SK-N-MC (cell line): ENCODE results near the gene MTRFR.

Experiments
- DNase-seq: peaks from one replicate; pipeline ENCODE4 v3.0.0-alpha.2; 2011; ENCODE audit warnings: low read depth, low spot score
- H3K27ac ChIP-seq: fragments of 200-600 bp; sonication (generic); 2 replicates; pipeline ENCODE4 v1.5.1; 2016; ENCODE audit warnings: mixed run types
- H3K36me3 ChIP-seq: fragments of 200-600 bp; sonication (generic); 2 replicates; pipeline ENCODE4 v1.6.1; 2017; ENCODE audit warnings: antibody characterized with exemption, low read length, mixed read lengths; ENCODE audit not compliant: insufficient read depth
- H3K4me3 ChIP-seq: fragments of 200-600 bp; sonication (generic); 2 replicates; pipeline ENCODE4 v1.5.1; 2016
- H3K9ac ChIP-seq: fragments of 200-600 bp; sonication (generic); 2 replicates; pipeline ENCODE4 v1.8.0; 2017; ENCODE audit warnings: mixed run types, mixed read lengths; ENCODE audit not compliant: insufficient read length
- H3K9me3 ChIP-seq: fragments of 200-600 bp; sonication (generic); 2 replicates; pipeline ENCODE4 v1.6.1; 2017; ENCODE audit warnings: low read depth, mild to moderate bottlenecking, antibody characterized with exemption, low read length, moderate library complexity, mixed read lengths
- EZH2 ChIP-seq: fragments of 200-600 bp; sonication (generic); IDR thresholded peaks from one replicate; pipeline ENCODE4 v1.6.1; 2017; ENCODE audit warnings: antibody characterized with exemption
- FOXP2 ChIP-seq: optimal IDR thresholded peaks from 2 replicates; pipeline ENCODE3; 2011; ENCODE audit warnings: mild to moderate bottlenecking, moderate library complexity; ENCODE audit not compliant: insufficient read depth; ENCODE audit errors: extremely low read length, control extremely low read depth
- POLR2AphosphoS5 ChIP-seq: IDR thresholded peaks from 2 replicates; pipeline ENCODE4 v1.6.1; 2012; ENCODE audit warnings: mild to moderate bottlenecking, low read depth, low read length, borderline replicate concordance

MTRFR gene

GRCh38 chr12:123254853-123255446, 21.7 kb downstream of the MTRFR start:
- Histone ChIP-seq H3K9ac (no peak overlapping the region), H3K36me3 (peaks cover 52% of the 10 kb centered on the region), H3K9me3 (no peaks in the 10 kb centered on the region), H3K4me3 (no peak overlapping the region), H3K27ac (no peak overlapping the region)
- no peak for TF ChIP-seq POLR2AphosphoS5
- TF ChIP-seq FOXP2: no peak
- no peak for TF ChIP-seq EZH2
- DNase-seq: no peak

GRCh38 chr12:123258593-123258992, 25.4 kb downstream of the MTRFR start:
- no peak for DNase-seq
- no peaks in the 10 kb centered on the region for H3K9me3 ChIP-seq
- H3K4me3 ChIP-seq: no peak overlapping the region
- no peak overlapping the region for H3K27ac ChIP-seq
- peaks cover 71% of the 10 kb centered on the region for H3K36me3 ChIP-seq
- TF ChIP-seq EZH2 (no peak), FOXP2 (no peak), POLR2AphosphoS5 (no peak)
- no peak overlapping the region for H3K9ac ChIP-seq

- Histone ChIP-seq H3K4me3 (no peak overlapping the region), H3K27ac (no peak overlapping the region), H3K36me3 (peaks cover 58% of the 10 kb centered on the region), H3K9me3 (no peaks in the 10 kb centered on the region), H3K9ac (no peak overlapping the region)
- TF ChIP-seq FOXP2 (no peak), POLR2AphosphoS5 (no peak), EZH2 (no peak)
- DNase-seq: no peak
Measured at GRCh38 chr12:123260081-123260480, 26.8 kb downstream of the MTRFR start.

GRCh38 chr12:123261196-123261595, 28.0 kb downstream of the MTRFR start:
- H3K4me3 ChIP-seq: no peak overlapping the region
- no peak for TF ChIP-seq EZH2
- no peak for TF ChIP-seq POLR2AphosphoS5
- no peak for TF ChIP-seq FOXP2
- no peak overlapping the region for H3K9ac ChIP-seq
- peaks cover 50% of the 10 kb centered on the region for H3K36me3 ChIP-seq
- no peaks in the 10 kb centered on the region for H3K9me3 ChIP-seq
- DNase-seq: no peak
- H3K27ac ChIP-seq: no peak overlapping the region

GRCh38 chr12:123263196-123263817, 30.1 kb downstream of the MTRFR start:
- no peak overlapping the region for H3K27ac ChIP-seq
- H3K4me3 ChIP-seq: no peak overlapping the region
- no peak for DNase-seq
- H3K9ac ChIP-seq: no peak overlapping the region
- no peaks in the 10 kb centered on the region for H3K9me3 ChIP-seq
- H3K36me3 ChIP-seq: peaks cover 38% of the 10 kb centered on the region
- TF ChIP-seq FOXP2 (no peak), EZH2 (no peak), POLR2AphosphoS5 (no peak)

- H3K9me3 ChIP-seq: no peaks in the 10 kb centered on the region
- no peak overlapping the region for H3K27ac ChIP-seq
- no peak overlapping the region for H3K4me3 ChIP-seq
- TF ChIP-seq EZH2: no peak
- TF ChIP-seq FOXP2: no peak
- no peak for TF ChIP-seq POLR2AphosphoS5
- DNase-seq: no peak
- H3K9ac ChIP-seq: no peak overlapping the region
- H3K36me3 ChIP-seq: peaks cover 27% of the 10 kb centered on the region
Measured at GRCh38 chr12:123264642-123265041, 31.4 kb downstream of the MTRFR start.

GRCh38 chr12:123265851-123266678, 32.8 kb downstream of the MTRFR start:
- Histone ChIP-seq H3K27ac (no peak overlapping the region), H3K9me3 (no peaks in the 10 kb centered on the region), H3K36me3 (peaks cover 13% of the 10 kb centered on the region), H3K9ac (no peak overlapping the region), H3K4me3 (no peak overlapping the region)
- TF ChIP-seq POLR2AphosphoS5 (no peak), FOXP2 (no peak), EZH2 (no peak)
- no peak for DNase-seq

GRCh38 chr12:123266679-123267277, 33.5 kb downstream of the MTRFR start:
- no peak overlapping the region for H3K9ac ChIP-seq
- no peaks in the 10 kb centered on the region for H3K9me3 ChIP-seq
- no peak for DNase-seq
- no peak overlapping the region for H3K4me3 ChIP-seq
- TF ChIP-seq EZH2 (no peak), FOXP2 (no peak), POLR2AphosphoS5 (no peak)
- peaks cover 6% of the 10 kb centered on the region; the same call in 1 of the 2 replicates for H3K36me3 ChIP-seq
- no peak overlapping the region for H3K27ac ChIP-seq
